Forelimb muscle (tissue), 1 donor: Measurements from ENCODE around the gene SMCP. TPM values are rescaled to one million over a fixed set of nuclear protein-coding genes. Genes with fewer than 3 reads are reported as not detected.

Source experiments
- DNase-seq: peaks from one replicate; pipeline ENCODE4 v3.0.0-alpha.2; 2013; ENCODE audit warnings: low read depth
- polyA plus RNA-seq: library from polyadenylated mRNA; unstranded; fragments of 120-200 nt; gene quantifications from one replicate; pipeline ENCODE4 v1.2.1, GENCODE V29; 2013; ENCODE audit not compliant: insufficient read length

The SMCP gene
- not detected for polyA plus RNA-seq

DNA sequence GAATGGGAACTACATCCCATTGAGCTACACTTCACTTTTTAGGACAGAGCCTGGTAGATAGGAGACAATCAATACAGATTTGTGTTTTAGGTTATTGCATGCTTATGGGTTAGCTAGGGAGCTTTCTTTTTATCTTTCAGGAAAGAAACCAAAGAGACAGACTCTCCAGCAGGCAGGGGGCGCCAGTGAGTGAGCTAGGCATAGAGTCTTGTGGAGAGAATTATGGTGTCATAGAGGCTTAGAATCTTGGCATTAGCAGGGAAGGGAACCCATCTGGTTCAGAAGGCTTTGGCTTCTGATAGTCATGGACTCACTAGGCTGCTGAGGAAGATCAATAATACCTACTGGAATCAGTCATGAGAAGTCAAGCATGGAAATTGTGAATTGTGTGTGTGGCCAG is at the start of gene SMCP:
TSS of gene SMCP (plus strand) at position 281 of the 400 bp plus-strand sequence. CDS start 6,101 bp downstream, outside the sequence.
- DNase-seq, result no peak

- no peak for DNase-seq
Measured at GRCh38 chr1:152836870-152837269, 41.3 kb upstream of the SMCP start.

DNA sequence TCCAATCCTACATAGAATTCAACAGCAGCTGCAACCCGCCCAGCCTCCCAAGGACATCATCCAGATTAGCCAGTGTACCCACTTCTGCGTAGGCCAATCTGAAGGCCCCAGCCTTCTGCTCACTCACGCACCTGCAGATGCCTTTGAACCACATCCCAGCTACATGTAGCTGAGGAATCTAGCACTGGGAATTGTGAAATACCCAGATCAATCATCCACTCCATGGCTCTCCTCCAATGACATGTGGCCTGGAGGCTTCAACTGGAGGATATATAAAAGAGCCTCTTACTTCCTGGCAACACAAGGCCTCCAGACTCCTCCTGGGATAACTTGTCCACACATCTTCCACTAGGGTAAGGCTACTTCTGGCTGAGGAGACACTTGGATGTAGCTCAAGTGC is 35.6 kb upstream of the SMCP start, which contains the start of gene LCE6A:
TSS of gene LCE6A (plus strand) at position 301 of the 400 bp plus-strand sequence. CDS start 665 bp downstream, outside the sequence.
- DNase-seq, result no peak

GRCh38 chr1:152855661-152856060 is 22.5 kb upstream of the SMCP start:
- no peak for DNase-seq

GRCh38 chr1:152858062-152858461 is 20.1 kb upstream of the SMCP start:
- no peak for DNase-seq

DNA sequence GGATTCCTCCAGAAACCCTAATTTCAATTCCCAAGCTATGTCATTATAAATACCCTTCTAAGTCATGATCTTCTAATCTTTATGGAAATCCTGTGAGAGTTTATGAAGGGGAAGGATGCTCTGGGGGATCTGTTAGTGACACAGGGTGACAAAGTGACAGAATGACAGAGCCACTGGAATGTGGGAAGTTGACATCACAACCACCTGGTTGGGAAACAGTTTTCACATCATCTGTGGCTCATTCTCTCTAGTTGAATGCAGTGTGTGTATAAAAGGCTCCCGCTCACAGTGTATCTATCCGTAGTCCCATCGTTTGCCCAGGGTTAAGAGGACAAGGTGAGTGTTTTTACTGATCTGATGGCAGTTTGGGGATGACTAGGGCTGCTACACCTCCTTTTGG is 18.4 kb upstream of the SMCP start, which contains the start of gene LCE7A:
TSS of gene LCE7A (plus strand) at position 301 of the 400 bp plus-strand sequence. CDS start 702 bp downstream, outside the sequence.
- DNase-seq, result no peak

GRCh38 chr1:152860129-152860528 is 18.0 kb upstream of the SMCP start:
- no peak for DNase-seq

DNA sequence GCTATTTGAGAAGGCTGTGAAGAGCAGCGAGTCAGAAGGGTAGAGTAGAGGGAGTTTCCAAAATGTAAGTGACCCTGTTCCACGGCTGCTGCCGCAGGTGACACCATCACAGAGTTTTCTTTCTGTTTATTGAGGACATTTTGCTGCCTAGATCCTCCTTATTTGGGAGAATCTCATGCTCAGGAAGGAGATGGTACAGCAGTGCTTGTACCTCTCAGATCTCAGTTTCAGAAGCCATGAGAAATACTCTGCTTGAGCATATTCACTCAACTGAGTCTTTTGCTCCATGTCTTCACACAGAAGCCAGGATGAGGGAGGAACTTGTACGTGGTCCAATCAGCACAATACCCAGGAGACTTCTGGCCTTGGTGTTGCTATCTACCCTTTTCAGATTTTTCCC is 16.7 kb upstream of the SMCP start:
- no peak for DNase-seq

DNA sequence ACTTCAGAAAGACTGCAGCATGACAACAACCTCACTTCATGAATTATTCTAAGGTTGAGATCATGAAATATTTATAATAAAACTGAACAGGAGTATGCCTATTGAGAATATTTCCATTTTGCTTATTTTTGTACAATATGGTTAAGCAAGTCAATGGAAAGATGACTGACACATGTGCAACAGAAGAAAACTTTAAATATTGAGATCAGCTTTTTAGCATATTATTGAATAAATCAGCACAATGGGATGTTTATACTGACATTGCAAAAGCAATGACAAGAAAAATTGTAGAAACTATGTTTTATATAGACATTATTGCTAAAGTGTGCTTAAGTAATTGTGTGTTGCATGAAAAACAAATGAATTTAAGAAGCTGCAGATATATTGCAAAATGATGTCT is 13.7 kb upstream of the SMCP start:
- DNase-seq, result no peak

DNA sequence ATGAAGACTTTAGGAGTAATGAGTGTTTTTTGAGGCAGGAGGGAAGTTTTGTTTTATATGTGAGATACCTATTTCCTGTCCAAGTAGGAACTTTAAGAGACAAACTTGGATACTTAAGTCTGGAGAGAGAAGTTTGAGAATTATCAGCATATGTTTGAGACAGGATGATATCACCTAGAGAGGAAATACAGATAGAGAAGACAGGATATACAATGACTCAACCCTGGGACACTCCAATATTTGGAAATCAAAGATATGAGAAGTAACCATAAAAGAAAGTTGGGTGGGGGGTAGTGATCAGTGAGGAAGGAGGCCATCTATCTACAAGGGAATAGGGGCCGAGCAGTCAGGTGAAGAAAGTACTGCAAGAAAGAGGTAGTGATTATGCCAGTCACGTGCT is 11.8 kb upstream of the SMCP start:
- DNase-seq, result no peak

DNA sequence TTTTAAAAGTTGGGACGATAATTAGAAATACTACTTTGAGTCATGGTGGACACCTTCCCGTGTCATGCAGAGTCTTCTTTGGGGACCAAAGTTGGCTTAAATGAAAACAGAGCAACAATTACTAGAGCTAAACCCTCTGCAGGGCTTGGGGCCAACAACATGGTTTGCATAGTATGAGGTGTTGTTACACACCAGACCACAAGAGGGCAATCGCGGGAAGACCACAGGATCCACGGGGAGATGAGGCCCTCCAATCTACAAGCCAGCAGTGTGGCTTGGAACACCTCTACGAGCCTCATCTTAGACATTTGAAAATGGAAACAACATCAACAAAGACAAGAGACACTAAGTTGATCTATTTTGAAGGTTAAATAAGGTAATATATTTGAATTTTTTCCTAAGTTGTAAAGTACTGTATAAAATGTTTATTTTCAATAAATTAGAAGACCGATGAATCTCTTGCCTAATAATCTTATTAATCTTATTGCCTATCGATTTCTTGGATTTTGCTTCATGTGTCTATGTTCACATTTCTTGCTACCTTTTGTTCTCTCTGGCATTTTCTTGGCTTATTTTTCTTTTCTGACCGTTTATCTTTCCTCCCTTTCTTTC is 8.2 kb upstream of the SMCP start:
- DNase-seq, result peak; percentile 19

DNA sequence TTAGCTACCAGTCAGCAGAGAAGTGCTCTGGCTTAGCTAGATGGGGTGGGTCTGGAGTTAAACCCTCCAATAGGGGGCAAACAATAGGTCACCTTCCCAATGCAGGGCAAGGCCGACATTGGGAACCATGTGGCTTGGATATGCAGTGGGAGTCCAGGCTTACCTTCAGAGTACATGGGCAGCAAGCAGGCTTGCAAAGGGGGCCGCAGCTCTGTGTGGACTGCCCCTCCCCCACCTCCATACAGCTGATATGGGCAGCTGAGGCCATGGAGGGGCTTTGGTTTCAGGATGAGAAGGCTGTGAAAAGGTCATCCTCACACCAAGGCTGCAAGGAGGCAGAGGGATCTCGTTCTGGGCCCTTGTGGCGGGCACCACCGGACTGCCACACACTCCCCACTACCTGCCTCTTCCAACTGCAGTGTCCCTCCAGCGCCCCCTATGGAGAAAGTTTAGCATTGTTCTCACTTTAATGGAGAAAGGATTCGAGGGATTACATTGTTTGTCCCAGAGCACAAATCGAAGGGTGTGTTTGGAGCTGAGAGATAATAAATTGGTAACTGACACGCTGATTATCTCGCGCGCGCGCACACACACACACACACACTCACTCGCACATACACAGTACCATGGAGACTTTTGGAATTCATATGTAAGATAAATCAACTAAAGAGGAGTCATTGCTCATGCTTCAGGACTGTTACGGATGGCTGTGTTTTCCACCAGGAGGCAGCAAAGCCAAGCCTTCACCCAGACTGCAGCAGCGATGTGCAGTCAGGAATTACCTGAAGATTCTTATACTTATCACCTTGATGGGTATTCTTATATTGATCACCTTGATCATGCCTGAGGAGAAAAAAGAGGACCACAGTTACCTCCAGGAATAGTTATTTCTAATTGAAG is 7.0 kb upstream of the SMCP start:
- no peak for DNase-seq

DNA sequence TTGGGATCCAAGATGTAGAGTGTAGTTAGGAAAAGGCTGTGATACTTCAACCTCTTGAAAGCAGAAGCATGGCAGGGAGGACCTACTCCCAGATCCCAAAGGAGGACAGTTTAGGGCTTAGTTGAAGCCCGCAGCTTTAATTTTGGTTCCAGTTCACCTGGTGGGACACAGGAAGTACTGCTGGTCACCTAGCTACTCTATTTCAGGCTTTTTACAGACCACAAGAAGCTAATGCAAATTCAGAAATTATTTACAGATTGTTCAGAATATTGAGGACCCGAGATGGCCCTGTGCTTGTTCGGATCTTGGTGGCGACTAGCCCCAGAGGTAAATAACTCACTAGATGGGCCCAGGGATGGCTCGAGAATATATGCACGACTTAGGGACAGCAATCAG is 6.4 kb upstream of the SMCP start:
- DNase-seq, result no peak

GRCh38 chr1:152873495-152873894 is 4.6 kb upstream of the SMCP start:
- DNase-seq, result peak; percentile 8

DNA sequence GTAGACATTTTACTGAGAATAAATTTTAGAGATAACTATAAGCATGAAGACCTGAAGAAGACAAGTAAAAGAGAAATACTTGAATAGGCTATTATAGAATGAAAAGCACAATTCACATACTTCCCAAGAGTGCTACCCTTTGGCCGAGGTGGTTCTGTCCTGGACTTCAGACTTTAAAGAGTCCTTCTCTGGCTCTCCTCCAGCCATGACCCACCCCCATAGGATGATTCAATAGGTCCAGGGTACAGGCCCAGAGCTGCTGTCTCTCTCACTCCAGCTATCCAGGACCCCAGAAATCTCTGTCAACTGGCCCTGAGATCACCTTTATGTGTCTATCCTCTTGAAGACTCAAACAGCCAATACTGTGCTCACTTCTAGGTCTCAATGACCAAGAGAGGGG is 1.3 kb upstream of the SMCP start:
- no peak for DNase-seq

DNA sequence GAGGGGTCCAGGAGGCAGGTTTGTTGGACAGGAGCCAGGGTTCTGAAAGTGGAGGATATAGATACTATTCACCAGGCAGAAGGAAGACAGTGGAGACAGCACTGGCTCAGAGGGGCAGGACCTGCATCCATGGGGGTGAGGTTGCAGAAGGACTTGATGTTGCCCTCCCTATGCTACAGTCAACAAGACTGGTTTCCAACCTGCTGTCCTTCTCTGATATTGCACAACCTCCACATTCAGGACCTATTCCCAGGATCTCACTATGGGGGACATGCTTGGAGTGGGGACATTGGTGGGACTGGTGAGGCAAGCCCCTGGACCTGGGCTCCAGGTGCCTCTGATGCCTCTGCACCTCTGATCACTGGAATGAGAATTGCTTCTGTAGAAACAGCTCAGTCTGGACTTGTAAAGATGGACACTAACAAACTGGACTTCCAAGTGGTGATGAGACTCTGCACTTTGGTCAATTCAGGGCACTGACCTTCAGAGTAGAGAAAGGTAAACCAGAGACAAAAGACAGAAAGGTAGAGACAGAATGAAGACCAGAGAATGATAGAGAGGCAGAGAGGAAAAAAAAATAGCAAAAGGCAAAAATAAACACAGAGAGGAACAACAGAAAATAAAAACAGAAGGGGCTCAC is 1.6 kb downstream of the SMCP start:
- DNase-seq, result no peak

DNA sequence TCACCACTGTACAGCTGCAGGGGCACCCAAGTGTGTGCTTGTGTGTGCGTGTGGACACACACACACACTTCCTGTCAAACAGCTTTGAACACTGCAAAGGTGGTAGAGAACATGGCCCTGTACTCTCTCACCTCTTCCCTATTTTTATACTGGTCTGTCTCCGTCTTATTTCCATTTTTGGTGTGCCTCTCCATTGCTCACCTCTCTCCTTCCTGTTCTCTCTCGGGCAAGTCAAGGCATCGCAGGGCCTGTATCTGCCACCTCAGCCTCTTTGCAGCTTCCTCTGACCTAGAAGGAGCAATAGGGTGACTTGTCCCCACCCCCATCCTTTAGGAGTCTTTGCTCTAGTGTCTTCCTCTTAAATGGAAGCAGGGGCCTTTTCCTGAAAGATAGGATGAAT is 2.2 kb downstream of the SMCP start:
- no peak for DNase-seq

GRCh38 chr1:152880907-152881306 is 2.8 kb downstream of the SMCP start:
- DNase-seq, result no peak

GRCh38 chr1:152884085-152884484 is 6.0 kb downstream of the SMCP start:
- DNase-seq, result no peak

GRCh38 chr1:152884506-152884905 is 6.4 kb downstream of the SMCP start:
- DNase-seq, result no peak

DNA sequence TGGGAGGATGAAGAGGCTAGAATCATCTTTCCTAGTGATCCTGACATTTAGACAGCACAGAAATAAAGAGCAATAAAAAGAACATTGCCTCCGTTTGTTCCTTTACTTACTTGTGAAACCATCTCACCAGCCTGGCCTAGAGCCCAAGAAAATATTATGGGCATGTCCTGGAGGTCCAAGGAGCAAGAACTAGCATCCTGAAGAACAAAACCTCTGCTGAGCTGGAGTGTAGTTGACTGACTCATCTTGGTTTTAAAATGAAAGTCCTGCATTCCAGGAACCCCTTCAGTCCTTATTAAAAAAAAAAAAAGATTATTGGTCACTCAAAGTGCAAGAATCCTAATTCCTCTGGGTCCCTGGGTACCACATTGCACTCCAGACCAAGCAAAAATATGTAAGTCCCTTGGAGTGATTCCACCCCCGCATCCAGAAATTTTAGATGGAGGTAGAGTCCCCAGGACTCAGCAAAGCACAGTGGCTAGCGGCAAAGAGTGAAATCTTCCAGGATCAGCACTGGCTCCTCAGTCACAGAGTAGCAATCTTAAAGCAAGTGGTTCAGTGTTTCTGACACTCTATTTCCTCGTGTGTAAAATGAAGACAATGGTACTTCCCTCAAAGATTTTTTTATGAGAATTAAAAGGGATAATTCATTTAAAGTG is 7.0 kb downstream of the SMCP start:
- no peak for DNase-seq

- no peak for DNase-seq
Measured at GRCh38 chr1:152886085-152886484, 8.0 kb downstream of the SMCP start.
